ENCODE data around the gene PARN.

DNA sequence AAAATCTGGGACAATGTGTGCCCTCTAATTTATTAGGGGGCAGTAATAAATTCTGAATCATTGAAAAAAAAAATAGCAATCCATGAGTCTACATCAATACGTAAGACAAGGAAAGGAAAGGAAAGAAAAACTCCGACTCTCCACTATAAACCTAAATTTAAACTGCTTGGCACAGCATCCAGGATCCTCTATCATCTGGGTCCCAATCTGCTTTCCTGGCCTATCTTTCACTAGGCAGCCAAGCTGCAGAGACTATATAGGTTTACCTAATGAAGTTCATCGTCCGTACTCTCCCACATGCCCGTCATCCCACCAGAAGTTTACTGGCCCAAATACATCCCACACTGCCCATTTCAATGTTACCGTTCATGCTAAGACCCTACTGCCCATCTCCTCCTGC, 179.2 kb downstream of the PARN start:
- TF ChIP-seq, protein P1, sequence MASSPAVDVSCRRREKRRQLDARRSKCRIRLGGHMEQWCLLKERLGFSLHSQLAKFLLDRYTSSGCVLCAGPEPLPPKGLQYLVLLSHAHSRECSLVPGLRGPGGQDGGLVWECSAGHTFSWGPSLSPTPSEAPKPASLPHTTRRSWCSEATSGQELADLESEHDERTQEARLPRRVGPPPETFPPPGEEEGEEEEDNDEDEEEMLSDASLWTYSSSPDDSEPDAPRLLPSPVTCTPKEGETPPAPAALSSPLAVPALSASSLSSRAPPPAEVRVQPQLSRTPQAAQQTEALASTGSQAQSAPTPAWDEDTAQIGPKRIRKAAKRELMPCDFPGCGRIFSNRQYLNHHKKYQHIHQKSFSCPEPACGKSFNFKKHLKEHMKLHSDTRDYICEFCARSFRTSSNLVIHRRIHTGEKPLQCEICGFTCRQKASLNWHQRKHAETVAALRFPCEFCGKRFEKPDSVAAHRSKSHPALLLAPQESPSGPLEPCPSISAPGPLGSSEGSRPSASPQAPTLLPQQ (tag by site-specific recombination; IDR thresholded peaks at IDR 0.05), result no peak
- TF ChIP-seq ZNF747 (tag by site-specific recombination; IDR thresholded peaks at IDR 0.05), result no peak
- no peak for TF ChIP-seq ZNF433 (tag by site-specific recombination; IDR thresholded peaks at IDR 0.05; ENCODE audit: low read depth)
- TF ChIP-seq, protein P2, sequence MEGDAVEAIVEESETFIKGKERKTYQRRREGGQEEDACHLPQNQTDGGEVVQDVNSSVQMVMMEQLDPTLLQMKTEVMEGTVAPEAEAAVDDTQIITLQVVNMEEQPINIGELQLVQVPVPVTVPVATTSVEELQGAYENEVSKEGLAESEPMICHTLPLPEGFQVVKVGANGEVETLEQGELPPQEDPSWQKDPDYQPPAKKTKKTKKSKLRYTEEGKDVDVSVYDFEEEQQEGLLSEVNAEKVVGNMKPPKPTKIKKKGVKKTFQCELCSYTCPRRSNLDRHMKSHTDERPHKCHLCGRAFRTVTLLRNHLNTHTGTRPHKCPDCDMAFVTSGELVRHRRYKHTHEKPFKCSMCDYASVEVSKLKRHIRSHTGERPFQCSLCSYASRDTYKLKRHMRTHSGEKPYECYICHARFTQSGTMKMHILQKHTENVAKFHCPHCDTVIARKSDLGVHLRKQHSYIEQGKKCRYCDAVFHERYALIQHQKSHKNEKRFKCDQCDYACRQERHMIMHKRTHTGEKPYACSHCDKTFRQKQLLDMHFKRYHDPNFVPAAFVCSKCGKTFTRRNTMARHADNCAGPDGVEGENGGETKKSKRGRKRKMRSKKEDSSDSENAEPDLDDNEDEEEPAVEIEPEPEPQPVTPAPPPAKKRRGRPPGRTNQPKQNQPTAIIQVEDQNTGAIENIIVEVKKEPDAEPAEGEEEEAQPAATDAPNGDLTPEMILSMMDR (tag by site-specific recombination; IDR thresholded peaks at IDR 0.05), result no peak
- TF ChIP-seq ZNF423 (tag by site-specific recombination; IDR thresholded peaks at IDR 0.05), result no peak
- TF ChIP-seq ZBTB7A (tag by site-specific recombination; IDR thresholded peaks at IDR 0.05; ENCODE audit: low read depth), result no peak
- no peak for TF ChIP-seq ZNF501 (tag by site-specific recombination; IDR thresholded peaks at IDR 0.05)
- TF ChIP-seq, protein P3, sequence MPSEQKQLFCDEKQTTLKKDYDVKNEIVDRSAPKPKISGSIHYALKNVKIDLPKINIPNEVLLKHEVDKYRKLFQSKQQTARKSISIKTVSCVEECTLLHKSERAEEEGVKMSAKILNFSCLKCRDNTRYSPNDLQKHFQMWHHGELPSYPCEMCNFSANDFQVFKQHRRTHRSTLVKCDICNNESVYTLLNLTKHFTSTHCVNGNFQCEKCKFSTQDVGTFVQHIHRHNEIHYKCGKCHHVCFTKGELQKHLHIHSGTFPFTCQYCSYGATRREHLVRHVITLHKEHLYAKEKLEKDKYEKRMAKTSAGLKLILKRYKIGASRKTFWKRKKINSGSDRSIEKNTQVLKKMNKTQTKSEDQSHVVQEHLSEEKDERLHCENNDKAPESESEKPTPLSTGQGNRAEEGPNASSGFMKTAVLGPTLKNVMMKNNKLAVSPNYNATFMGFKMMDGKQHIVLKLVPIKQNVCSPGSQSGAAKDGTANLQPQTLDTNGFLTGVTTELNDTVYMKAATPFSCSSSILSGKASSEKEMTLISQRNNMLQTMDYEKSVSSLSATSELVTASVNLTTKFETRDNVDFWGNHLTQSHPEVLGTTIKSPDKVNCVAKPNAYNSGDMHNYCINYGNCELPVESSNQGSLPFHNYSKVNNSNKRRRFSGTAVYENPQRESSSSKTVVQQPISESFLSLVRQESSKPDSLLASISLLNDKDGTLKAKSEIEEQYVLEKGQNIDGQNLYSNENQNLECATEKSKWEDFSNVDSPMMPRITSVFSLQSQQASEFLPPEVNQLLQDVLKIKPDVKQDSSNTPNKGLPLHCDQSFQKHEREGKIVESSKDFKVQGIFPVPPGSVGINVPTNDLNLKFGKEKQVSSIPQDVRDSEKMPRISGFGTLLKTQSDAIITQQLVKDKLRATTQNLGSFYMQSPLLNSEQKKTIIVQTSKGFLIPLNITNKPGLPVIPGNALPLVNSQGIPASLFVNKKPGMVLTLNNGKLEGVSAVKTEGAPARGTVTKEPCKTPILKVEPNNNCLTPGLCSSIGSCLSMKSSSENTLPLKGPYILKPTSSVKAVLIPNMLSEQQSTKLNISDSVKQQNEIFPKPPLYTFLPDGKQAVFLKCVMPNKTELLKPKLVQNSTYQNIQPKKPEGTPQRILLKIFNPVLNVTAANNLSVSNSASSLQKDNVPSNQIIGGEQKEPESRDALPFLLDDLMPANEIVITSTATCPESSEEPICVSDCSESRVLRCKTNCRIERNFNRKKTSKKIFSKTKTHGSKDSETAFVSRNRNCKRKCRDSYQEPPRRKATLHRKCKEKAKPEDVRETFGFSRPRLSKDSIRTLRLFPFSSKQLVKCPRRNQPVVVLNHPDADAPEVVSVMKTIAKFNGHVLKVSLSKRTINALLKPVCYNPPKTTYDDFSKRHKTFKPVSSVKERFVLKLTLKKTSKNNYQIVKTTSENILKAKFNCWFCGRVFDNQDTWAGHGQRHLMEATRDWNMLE (tag by site-specific recombination; conservative IDR thresholded peaks at IDR 0.05; ENCODE audit: low read depth), result no peak

Measured in HEK293 (cell line).